Activated effector memory CD4-positive, alpha-beta T cell treated with Interleukin-2 at 50 U/mL for 16 hours (primary cell): ENCODE results near the gene IBA57.

ENCODE experiments used
- DNase-seq: peaks from one replicate; pipeline ENCODE4 v3.0.0-alpha.2; 2020

IBA57 gene

GRCh38 chr1:228145463-228146416 lies 19.9 kb upstream of the IBA57 start:
- no peak for DNase-seq

- no peak for DNase-seq
Measured at GRCh38 chr1:228146417-228147150, 19.0 kb upstream of the IBA57 start.

GRCh38 chr1:228147151-228147693 lies 18.4 kb upstream of the IBA57 start:
- no peak for DNase-seq

- no peak for DNase-seq
Measured at GRCh38 chr1:228147768-228148167, 17.8 kb upstream of the IBA57 start.

- no peak for DNase-seq
Measured at GRCh38 chr1:228148196-228148861, 17.3 kb upstream of the IBA57 start.

GRCh38 chr1:228148935-228149405 lies 16.6 kb upstream of the IBA57 start:
- DNase-seq, result no peak

GRCh38 chr1:228149406-228150119 lies 16.0 kb upstream of the IBA57 start, which contains the start of gene GJC2:
Gene GJC2 (plus strand): TSS chr1:228149930. CDS start chr1:228157759, 7,829 bp downstream.
- no peak for DNase-seq

GRCh38 chr1:228150120-228150460 lies 15.5 kb upstream of the IBA57 start:
- no peak for DNase-seq

GRCh38 chr1:228150461-228151179 lies 15.0 kb upstream of the IBA57 start:
- no peak for DNase-seq

- DNase-seq, result no peak
Measured at GRCh38 chr1:228151180-228151925, 14.3 kb upstream of the IBA57 start.

GRCh38 chr1:228152097-228152917 lies 13.3 kb upstream of the IBA57 start:
- DNase-seq, result no peak

GRCh38 chr1:228152918-228153258 lies 12.7 kb upstream of the IBA57 start:
- DNase-seq, result no peak

- no peak for DNase-seq
Measured at GRCh38 chr1:228154021-228154669, 11.5 kb upstream of the IBA57 start.

GRCh38 chr1:228154670-228155571 lies 10.7 kb upstream of the IBA57 start:
- no peak for DNase-seq

GRCh38 chr1:228155596-228156514 lies 9.7 kb upstream of the IBA57 start:
- DNase-seq, result no peak

- no peak for DNase-seq
Measured at GRCh38 chr1:228156515-228156881, 9.1 kb upstream of the IBA57 start.
